ENCODE results near the gene IL20RA.

IL20RA gene

GRCh38 chr6:137046871-137047412 is 2.2 kb upstream of the IL20RA start:
- Histone ChIP-seq H3K27ac (ENCODE audit: insufficient read depth, low read length, poor library complexity, severe bottlenecking) (no peak overlapping the region), H3K9me3 (ENCODE audit: control insufficient read depth, low read length) (no peaks in the 10 kb centered on the region), H3K4me1 (ENCODE audit: control insufficient read depth, insufficient read depth, low read length, poor library complexity, severe bottlenecking) (no peaks in the 10 kb centered on the region), H3K36me3 (ENCODE audit: control insufficient read depth, insufficient read depth, low read length) (no peaks in the 10 kb centered on the region), H3K27me3 (replicated peaks; ENCODE audit: control insufficient read depth, insufficient read depth, low read length, poor library complexity, severe bottlenecking) (peaks cover 35% of the 10 kb centered on the region), H3K4me3 (ENCODE audit: insufficient read depth, low read depth, low read length, poor library complexity, severe bottlenecking) (no peak overlapping the region)
- DNase-seq: no peak

DNA sequence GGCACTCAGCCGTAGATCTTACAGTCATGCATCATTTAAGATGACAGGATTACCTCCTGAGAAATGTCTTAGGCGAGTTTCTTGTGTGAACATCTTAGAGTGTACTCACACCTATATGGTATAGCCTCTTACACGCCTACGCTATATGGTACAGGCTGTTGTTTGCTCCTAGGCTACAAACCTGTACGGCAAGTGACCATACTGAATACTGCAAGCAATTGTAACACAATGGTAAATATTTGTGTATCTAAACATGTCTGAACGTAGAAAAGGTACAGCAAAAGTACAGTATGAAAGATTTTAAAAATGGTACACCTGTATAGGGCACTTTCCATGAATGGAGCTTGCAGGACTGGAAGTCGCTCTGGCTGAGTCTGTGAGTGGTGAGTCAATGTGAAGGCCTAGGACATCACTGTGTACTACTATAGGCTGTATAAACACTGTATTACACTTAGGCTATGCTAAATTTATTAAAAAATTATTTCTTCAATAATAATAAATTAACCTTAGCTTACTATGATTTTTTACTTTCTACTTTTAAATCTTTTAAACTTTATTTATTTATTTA is 541 bp upstream of the IL20RA start:
- no peaks in the 10 kb centered on the region for H3K36me3 ChIP-seq (ENCODE audit: control insufficient read depth, insufficient read depth, low read length)
- H3K4me3 ChIP-seq (ENCODE audit: insufficient read depth, low read depth, low read length, poor library complexity, severe bottlenecking): no peak overlapping the region
- H3K27me3 ChIP-seq (replicated peaks; ENCODE audit: control insufficient read depth, insufficient read depth, low read length, poor library complexity, severe bottlenecking): peaks cover 35% of the 10 kb centered on the region
- no peaks in the 10 kb centered on the region for H3K4me1 ChIP-seq (ENCODE audit: control insufficient read depth, insufficient read depth, low read length, poor library complexity, severe bottlenecking)
- no peak for DNase-seq
- no peaks in the 10 kb centered on the region for H3K9me3 ChIP-seq (ENCODE audit: control insufficient read depth, low read length)
- H3K27ac ChIP-seq (ENCODE audit: insufficient read depth, low read length, poor library complexity, severe bottlenecking): no peak overlapping the region

DNA sequence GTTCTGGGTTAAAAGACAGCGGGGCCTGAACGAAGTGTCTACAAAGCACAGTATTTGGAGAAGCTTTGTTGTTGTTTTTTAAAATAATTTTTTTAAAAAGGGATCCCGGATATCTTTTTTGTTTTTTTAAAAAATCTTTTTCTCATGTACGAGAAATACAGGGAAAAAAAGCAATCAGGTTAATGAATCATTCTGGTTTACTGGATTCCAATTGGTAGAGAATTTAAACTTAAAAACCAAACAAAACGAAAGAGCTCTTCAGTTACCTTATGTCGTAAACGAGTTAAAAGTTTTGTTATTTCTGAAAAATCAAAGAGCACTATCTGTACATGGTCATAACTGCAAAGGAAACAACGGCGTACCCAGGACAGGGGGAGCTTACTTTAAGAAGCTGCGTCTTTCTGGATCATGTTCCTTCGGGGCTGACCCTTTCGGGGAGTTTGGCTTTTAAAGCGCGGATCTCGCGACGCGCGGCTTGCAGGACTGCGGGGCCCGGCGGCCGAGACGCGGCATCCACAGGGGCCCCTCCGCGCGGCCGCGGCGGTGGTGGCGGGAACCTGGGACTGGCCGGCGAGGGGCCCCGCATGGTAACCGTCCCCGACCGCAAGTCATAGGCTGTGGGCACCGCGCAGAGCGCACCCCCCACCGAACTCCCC is 927 bp downstream of the IL20RA start:
- no peak overlapping the region for H3K27ac ChIP-seq (ENCODE audit: insufficient read depth, low read length, poor library complexity, severe bottlenecking)
- no peaks in the 10 kb centered on the region for H3K36me3 ChIP-seq (ENCODE audit: control insufficient read depth, insufficient read depth, low read length)
- peaks cover 35% of the 10 kb centered on the region for H3K27me3 ChIP-seq (replicated peaks; ENCODE audit: control insufficient read depth, insufficient read depth, low read length, poor library complexity, severe bottlenecking)
- DNase-seq: no peak
- no peaks in the 10 kb centered on the region for H3K9me3 ChIP-seq (ENCODE audit: control insufficient read depth, low read length)
- peak overlapping the region; percentile 73 for H3K4me3 ChIP-seq (ENCODE audit: insufficient read depth, low read depth, low read length, poor library complexity, severe bottlenecking)
- H3K4me1 ChIP-seq (ENCODE audit: control insufficient read depth, insufficient read depth, low read length, poor library complexity, severe bottlenecking): no peaks in the 10 kb centered on the region

DNA sequence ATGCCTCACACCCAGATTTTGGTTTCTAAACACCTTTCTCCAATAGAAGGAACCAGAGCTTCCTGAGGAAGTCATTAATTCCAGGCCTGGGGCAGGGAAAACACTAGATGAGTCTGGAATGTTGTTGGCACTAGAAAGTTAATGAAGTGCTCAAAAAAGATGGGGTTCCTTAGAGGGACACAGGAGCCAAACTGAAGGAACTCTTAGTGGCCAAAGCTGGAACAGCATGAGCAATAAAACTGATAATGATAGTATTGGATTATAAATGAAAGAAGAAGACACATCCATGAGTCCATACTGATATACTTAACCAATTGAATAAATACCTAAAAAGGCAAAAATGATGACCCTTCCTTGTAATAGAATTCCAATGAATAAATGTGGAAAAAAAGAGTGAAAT is 4.4 kb downstream of the IL20RA start:
- H3K27ac ChIP-seq (ENCODE audit: insufficient read depth, low read length, poor library complexity, severe bottlenecking): no peak overlapping the region
- no peaks in the 10 kb centered on the region for H3K4me1 ChIP-seq (ENCODE audit: control insufficient read depth, insufficient read depth, low read length, poor library complexity, severe bottlenecking)
- no peaks in the 10 kb centered on the region for H3K36me3 ChIP-seq (ENCODE audit: control insufficient read depth, insufficient read depth, low read length)
- no peak overlapping the region for H3K4me3 ChIP-seq (ENCODE audit: insufficient read depth, low read depth, low read length, poor library complexity, severe bottlenecking)
- H3K9me3 ChIP-seq (ENCODE audit: control insufficient read depth, low read length): no peaks in the 10 kb centered on the region
- no peak for DNase-seq
- peaks cover 34% of the 10 kb centered on the region for H3K27me3 ChIP-seq (replicated peaks; ENCODE audit: control insufficient read depth, insufficient read depth, low read length, poor library complexity, severe bottlenecking)

- Histone ChIP-seq H3K4me3 (ENCODE audit: insufficient read depth, low read depth, low read length, poor library complexity, severe bottlenecking) (no peak overlapping the region), H3K4me1 (ENCODE audit: control insufficient read depth, insufficient read depth, low read length, poor library complexity, severe bottlenecking) (no peaks in the 10 kb centered on the region), H3K36me3 (ENCODE audit: control insufficient read depth, insufficient read depth, low read length) (no peaks in the 10 kb centered on the region), H3K27me3 (replicated peaks; ENCODE audit: control insufficient read depth, insufficient read depth, low read length, poor library complexity, severe bottlenecking) (peaks cover 22% of the 10 kb centered on the region), H3K9me3 (ENCODE audit: control insufficient read depth, low read length) (no peaks in the 10 kb centered on the region), H3K27ac (ENCODE audit: insufficient read depth, low read length, poor library complexity, severe bottlenecking) (no peak overlapping the region)
- DNase-seq: no peak
Observed at GRCh38 chr6:137039010-137039409, 5.8 kb downstream of the IL20RA start.

GRCh38 chr6:137036566-137037300 is 8.0 kb downstream of the IL20RA start:
- DNase-seq: no peak
- peaks cover 5% of the 10 kb centered on the region for H3K4me1 ChIP-seq (ENCODE audit: control insufficient read depth, insufficient read depth, low read length, poor library complexity, severe bottlenecking)
- H3K27ac ChIP-seq (ENCODE audit: insufficient read depth, low read length, poor library complexity, severe bottlenecking): no peak overlapping the region
- H3K36me3 ChIP-seq (ENCODE audit: control insufficient read depth, insufficient read depth, low read length): no peaks in the 10 kb centered on the region
- no peak overlapping the region for H3K4me3 ChIP-seq (ENCODE audit: insufficient read depth, low read depth, low read length, poor library complexity, severe bottlenecking)
- peaks cover 4% of the 10 kb centered on the region for H3K27me3 ChIP-seq (replicated peaks; ENCODE audit: control insufficient read depth, insufficient read depth, low read length, poor library complexity, severe bottlenecking)
- no peaks in the 10 kb centered on the region for H3K9me3 ChIP-seq (ENCODE audit: control insufficient read depth, low read length)

DNA sequence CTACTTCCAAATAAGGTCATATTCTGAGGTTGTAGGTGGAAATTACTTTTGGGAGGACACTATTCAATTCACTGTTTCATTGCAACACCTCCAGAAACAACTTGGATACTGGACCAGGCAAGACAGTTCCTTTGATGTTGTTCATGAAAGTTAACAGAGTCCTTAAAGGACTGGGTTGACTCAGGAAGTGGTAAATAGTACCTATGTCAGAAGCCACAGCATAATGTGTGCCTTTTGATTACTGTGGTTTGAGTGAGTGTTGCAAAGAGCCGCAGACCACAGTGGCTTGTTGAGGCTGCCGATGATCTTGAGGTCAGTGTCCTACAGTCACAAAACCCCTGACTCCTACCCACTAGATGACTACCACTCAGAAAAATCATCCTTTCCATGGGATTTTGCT is 10.9 kb downstream of the IL20RA start:
- no peak overlapping the region for H3K4me3 ChIP-seq (ENCODE audit: insufficient read depth, low read depth, low read length, poor library complexity, severe bottlenecking)
- H3K4me1 ChIP-seq (ENCODE audit: control insufficient read depth, insufficient read depth, low read length, poor library complexity, severe bottlenecking): peaks cover 5% of the 10 kb centered on the region
- no peaks in the 10 kb centered on the region for H3K9me3 ChIP-seq (ENCODE audit: control insufficient read depth, low read length)
- H3K27me3 ChIP-seq (replicated peaks; ENCODE audit: control insufficient read depth, insufficient read depth, low read length, poor library complexity, severe bottlenecking): peaks cover 4% of the 10 kb centered on the region
- peak; percentile 35 to 52 (median 40) for DNase-seq
- H3K36me3 ChIP-seq (ENCODE audit: control insufficient read depth, insufficient read depth, low read length): no peaks in the 10 kb centered on the region
- no peak overlapping the region for H3K27ac ChIP-seq (ENCODE audit: insufficient read depth, low read length, poor library complexity, severe bottlenecking)

DNA sequence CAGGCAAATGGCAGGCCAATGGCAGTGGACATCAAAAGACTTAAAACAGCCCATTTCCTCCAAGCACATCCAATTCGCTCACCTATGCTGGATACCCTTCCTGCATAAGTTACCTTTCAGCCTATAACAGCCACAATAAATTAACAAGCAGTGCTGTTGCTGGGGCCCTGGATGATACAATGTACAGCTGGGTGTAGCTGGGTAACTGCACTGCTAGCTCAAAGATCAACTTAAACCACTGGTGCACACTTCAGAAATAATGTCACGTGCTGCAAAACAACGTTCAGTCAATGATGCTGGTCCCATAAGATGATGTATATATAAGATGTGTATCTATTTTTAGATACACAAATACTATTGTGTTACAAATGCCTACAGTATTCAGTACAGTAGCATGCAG is 13.6 kb downstream of the IL20RA start:
- Histone ChIP-seq H3K4me3 (ENCODE audit: insufficient read depth, low read depth, low read length, poor library complexity, severe bottlenecking) (no peak overlapping the region), H3K27ac (ENCODE audit: insufficient read depth, low read length, poor library complexity, severe bottlenecking) (no peak overlapping the region), H3K36me3 (ENCODE audit: control insufficient read depth, insufficient read depth, low read length) (no peaks in the 10 kb centered on the region), H3K27me3 (replicated peaks; ENCODE audit: control insufficient read depth, insufficient read depth, low read length, poor library complexity, severe bottlenecking) (peaks cover 7% of the 10 kb centered on the region), H3K4me1 (ENCODE audit: control insufficient read depth, insufficient read depth, low read length, poor library complexity, severe bottlenecking) (peaks cover 5% of the 10 kb centered on the region), H3K9me3 (ENCODE audit: control insufficient read depth, low read length) (no peaks in the 10 kb centered on the region)
- no peak for DNase-seq

DNA sequence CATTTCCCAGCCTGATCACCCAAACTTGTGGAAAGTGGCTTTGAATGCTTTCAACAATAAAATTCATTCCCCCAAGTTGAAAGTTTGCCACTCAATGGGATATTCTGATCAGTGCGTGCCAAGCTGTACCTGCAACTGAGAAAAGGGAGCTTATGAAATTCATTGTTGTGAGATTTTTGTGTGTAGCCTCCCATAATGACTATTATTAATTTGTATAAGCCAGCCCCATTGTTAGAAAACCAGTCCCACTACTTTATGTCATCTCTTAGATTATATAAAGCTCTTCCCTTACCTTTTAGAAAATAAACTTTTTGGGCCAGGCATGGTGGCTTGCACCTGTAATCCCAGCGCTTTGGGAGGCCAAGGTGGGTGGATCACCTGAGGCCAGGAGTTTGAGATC is 15.9 kb downstream of the IL20RA start:
- peaks cover 5% of the 10 kb centered on the region for H3K4me1 ChIP-seq (ENCODE audit: control insufficient read depth, insufficient read depth, low read length, poor library complexity, severe bottlenecking)
- H3K27me3 ChIP-seq (replicated peaks; ENCODE audit: control insufficient read depth, insufficient read depth, low read length, poor library complexity, severe bottlenecking): peaks cover 5% of the 10 kb centered on the region
- H3K4me3 ChIP-seq (ENCODE audit: insufficient read depth, low read depth, low read length, poor library complexity, severe bottlenecking): no peak overlapping the region
- no peaks in the 10 kb centered on the region for H3K9me3 ChIP-seq (ENCODE audit: control insufficient read depth, low read length)
- no peak for DNase-seq
- no peak overlapping the region for H3K27ac ChIP-seq (ENCODE audit: insufficient read depth, low read length, poor library complexity, severe bottlenecking)
- no peaks in the 10 kb centered on the region for H3K36me3 ChIP-seq (ENCODE audit: control insufficient read depth, insufficient read depth, low read length)
